HepG2 (cell line): ENCODE measurements around the gene FBXO7. TPM values are rescaled to one million over a fixed set of nuclear protein-coding genes. Genes with fewer than 3 reads are reported as not detected.

Source experiments
- ASH2L ChIP-seq: fragments of 300-600, 200-600 bp; sonication (generic); IDR thresholded peaks from 2 replicates; pipeline ENCODE4 v1.7.0; 2017; ENCODE audit warnings: low read depth, mild to moderate bottlenecking, moderate library complexity, mixed read lengths, low read length; ENCODE audit not compliant: insufficient read length
- BCL3 ChIP-seq: sonication (generic); formaldehyde crosslinking; IDR thresholded peaks from 2 replicates; pipeline ENCODE4 v1.5.1; 2020; ENCODE audit warnings: mild to moderate bottlenecking, missing genetic modification reagents, moderate library complexity
- CREB1 ChIP-seq, 2 experiments: fragments of 450-650 bp in 1 of 2; IDR thresholded peaks; 2 replicates each; pipeline ENCODE4 v1.6.1; 2016 to 2017; ENCODE audit warnings: control low read depth in 1 of 2, mild to moderate bottlenecking in 1 of 2, missing compliant biosample characterization in 1 of 2, missing genetic modification characterization in 1 of 2
- EHMT2 ChIP-seq: fragments of 200-600 bp; sonication (generic); IDR thresholded peaks from 2 replicates; pipeline ENCODE4 v1.7.0; 2017; ENCODE audit warnings: antibody characterized with exemption, low read depth, low read length, borderline replicate concordance
- EP300 ChIP-seq, 3 experiments: sonication (generic) in 1 of 3; formaldehyde crosslinking in 1 of 3; IDR thresholded peaks; 2 replicates each; pipeline versions ENCODE4 v1.5.1 to v1.6.1; 2011 to 2020; ENCODE audit warnings: low read depth in 2 of 3, low read length in 2 of 3, borderline replicate concordance in 1 of 3, improper control_type of control experiment in 1 of 3, mild to moderate bottlenecking in 1 of 3, missing genetic modification reagents in 1 of 3, moderate library complexity in 1 of 3
- FOXO4 ChIP-seq: sonication (generic); formaldehyde crosslinking; conservative IDR thresholded peaks from 2 replicates; pipeline ENCODE4 v1.8.1; 2023; ENCODE audit warnings: missing genetic modification reagents
- GPBP1L1 ChIP-seq: sonication (generic); formaldehyde crosslinking; IDR thresholded peaks from 2 replicates; pipeline ENCODE4 v1.5.0; 2020; ENCODE audit warnings: mild to moderate bottlenecking, missing genetic modification reagents
- HOMEZ ChIP-seq: IDR thresholded peaks from 2 replicates; pipeline ENCODE4 v1.6.1; 2016; ENCODE audit warnings: low read depth
- IRX3 ChIP-seq: sonication (generic); formaldehyde crosslinking; IDR thresholded peaks from 2 replicates; pipeline ENCODE4 v1.8.1; 2023; ENCODE audit warnings: mild to moderate bottlenecking, low read depth, missing genetic modification reagents, borderline replicate concordance
- KLF11 ChIP-seq: IDR thresholded peaks from 2 replicates; pipeline ENCODE4 v1.6.1; 2016; ENCODE audit warnings: missing compliant biosample characterization
- MAFF ChIP-seq: IDR thresholded peaks from 2 replicates; pipeline ENCODE4 v1.6.1; 2011; ENCODE audit warnings: low read depth, low read length, improper control_type of control experiment
- MYNN ChIP-seq: sonication (generic); formaldehyde crosslinking; IDR thresholded peaks from 2 replicates; pipeline ENCODE4 v1.4.0; 2020; ENCODE audit warnings: mild to moderate bottlenecking, low read depth, missing genetic modification reagents
- RELA ChIP-seq: sonication (generic); formaldehyde crosslinking; IDR thresholded peaks from 2 replicates; pipeline ENCODE4 v1.4.0; 2020; ENCODE audit warnings: missing genetic modification reagents
- RXRB ChIP-seq: IDR thresholded peaks from 2 replicates; pipeline ENCODE4 v1.6.1; 2016; ENCODE audit warnings: borderline replicate concordance, missing genetic modification reagents, missing compliant biosample characterization
- SMC3 ChIP-seq: IDR thresholded peaks from 2 replicates; pipeline ENCODE4 v1.6.1; 2011; ENCODE audit warnings: low read length, improper control_type of control experiment
- ZNF232 ChIP-seq: sonication (generic); formaldehyde crosslinking; IDR thresholded peaks from 2 replicates; pipeline ENCODE4 v1.4.0; 2020; ENCODE audit warnings: missing genetic modification reagents, borderline replicate concordance
- ZNF251 ChIP-seq: sonication (generic); formaldehyde crosslinking; IDR thresholded peaks from 2 replicates; pipeline ENCODE4 v1.9.0; 2021; ENCODE audit warnings: mild to moderate bottlenecking, missing genetic modification reagents
- ZNF577 ChIP-seq: sonication (generic); formaldehyde crosslinking; IDR thresholded peaks from 2 replicates; pipeline ENCODE4 v1.4.0; 2020; ENCODE audit warnings: mild to moderate bottlenecking, low read depth, missing genetic modification reagents, borderline replicate concordance
- ZNF619 ChIP-seq: sonication (generic); formaldehyde crosslinking; IDR thresholded peaks from 2 replicates; pipeline ENCODE4 v1.4.0; 2020; ENCODE audit warnings: mild to moderate bottlenecking, missing genetic modification reagents
- ZNF704 ChIP-seq: sonication (generic); formaldehyde crosslinking; IDR thresholded peaks from 2 replicates; pipeline ENCODE4 v1.8.1; 2023; ENCODE audit warnings: mild to moderate bottlenecking, inconsistent platforms, moderate library complexity, missing genetic modification reagents, borderline replicate concordance
- ZNF792 ChIP-seq: IDR thresholded peaks from 2 replicates; pipeline ENCODE4 v1.6.1; 2016
- polyA plus RNA-seq, 8 experiments: library from polyadenylated mRNA; depleted of rRNA in 3 of 8; stranded (reverse) in 7 of 8; unstranded in 1 of 8; fragments of >200 nt; fragmentation: Illumina TruSeq in 4 of 8; extraction: Trizol in 4 of 8; gene quantifications; 2 replicates each; pipeline versions ENCODE4 v1.2.1 to v1.2.3, GENCODE V29; 2011 to 2016; ENCODE audit warnings: low read depth in 4 of 8, missing spikeins in 1 of 8, mixed read lengths in 1 of 8; ENCODE audit not compliant: insufficient read depth in 1 of 8
- total RNA-seq, 5 experiments: library from RNA; depleted of rRNA; stranded (reverse); fragments of >200 nt; fragmentation: Illumina TruSeq; extraction: Trizol; gene quantifications; 2 replicates each; pipeline ENCODE4 v1.2.3, GENCODE V29; 2016; ENCODE audit warnings: low read depth in 1 of 5

Gene FBXO7
- total and polyA plus RNA-seq, 2 of the 13 experiments (the other 11 are each of a cell fraction or from before 2014, with no cell fraction given): 105 to 172 TPM

GRCh38 chr22:32528984-32529982 lies 54.7 kb downstream of the FBXO7 start (continued):
- no peak for TF ChIP-seq GPBP1L1
- peak; percentile 91 for TF ChIP-seq SMC3
- no peak for TF ChIP-seq ZNF251
- peak; percentile 83 for TF ChIP-seq RXRB (CRISPR knock-in tag)
- peak; percentile 34 for TF ChIP-seq ASH2L
- peak in 1 of 2 experiments; percentile 75; a peak in 2 of 4 replicates for TF ChIP-seq EP300 (IDR thresholded peaks at IDR 0.05; ENCODE audit: low read depth in 2 of 2, low read length in 2 of 2)
- TF ChIP-seq EP300 (CRISPR knock-in tag; IDR thresholded peaks at IDR 0.05; ENCODE audit: borderline replicate concordance): no peak
- no peak for TF ChIP-seq ZNF704 (CRISPR knock-in tag)
- TF ChIP-seq IRX3: no peak
- TF ChIP-seq KLF11 (CRISPR knock-in tag): peak; percentile 63; the same call in 1 of the 2 replicates
- no peak for TF ChIP-seq MYNN (CRISPR knock-in tag)
- TF ChIP-seq RELA (CRISPR knock-in tag): no peak
- no peak for TF ChIP-seq EHMT2
- peak; percentile 45; the same call in 1 of the 2 replicates for TF ChIP-seq CREB1 (IDR thresholded peaks at IDR 0.05)
- no peak for TF ChIP-seq CREB1 (CRISPR knock-in tag; IDR thresholded peaks at IDR 0.05)
- no peak for TF ChIP-seq MAFF
- TF ChIP-seq ZNF619 (CRISPR knock-in tag): no peak
- TF ChIP-seq ZNF792: peak; percentile 71
- no peak for TF ChIP-seq ZNF577
- peak; percentile 62; the same call in 1 of the 2 replicates for TF ChIP-seq BCL3 (CRISPR knock-in tag)
- TF ChIP-seq HOMEZ (CRISPR knock-in tag): no peak
- peak; percentile 80; the same call in 1 of the 2 replicates for TF ChIP-seq ZNF232 (CRISPR knock-in tag)
- TF ChIP-seq FOXO4: no peak
